Natural killer cell (primary cell): ENCODE measurements around the gene EFCAB5. TPM values are rescaled to one million over a fixed set of nuclear protein-coding genes. Genes with fewer than 3 reads are reported as not detected.

Source experiments
- ATAC-seq, 3 donors: fragments of 150-1000 bp in 2 of 3; fragments of 200-7000 bp in 1 of 3; cut with Tn5 transposase; 1 replicate in 1 of 3; 2 replicates in 2 of 3; pipeline ENCODE4 v1.10.0; 2021; ENCODE audit warnings: mild to moderate bottlenecking in 2 of 3, moderate library complexity in 2 of 3
- DNase-seq, 2 donors: peaks; one replicate each; pipeline versions ENCODE4 v3.0.0 to v3.0.0-alpha.2; 2013 to 2021; ENCODE audit warnings: mixed read lengths in 1 of 2
- H3K27ac ChIP-seq: one replicate; pipeline ENCODE4 v1.5.1; 2013; ENCODE audit warnings: mild to moderate bottlenecking, low read length
- H3K27me3 ChIP-seq: one replicate; pipeline ENCODE4 v1.6.1; 2013; ENCODE audit warnings: low read length; ENCODE audit not compliant: control insufficient read depth, insufficient read depth
- H3K36me3 ChIP-seq: one replicate; pipeline ENCODE4 v1.6.1; 2013; ENCODE audit warnings: low read length; ENCODE audit not compliant: control insufficient read depth, insufficient read depth
- H3K4me1 ChIP-seq: one replicate; pipeline ENCODE4 v1.6.1; 2013; ENCODE audit warnings: low read length; ENCODE audit not compliant: control insufficient read depth, insufficient read depth
- H3K4me3 ChIP-seq: one replicate; pipeline ENCODE4 v1.5.1; 2013; ENCODE audit warnings: low read length
- H3K9me3 ChIP-seq: one replicate; pipeline ENCODE4 v1.6.1; 2013; ENCODE audit warnings: low read length; ENCODE audit not compliant: control insufficient read depth, insufficient read depth
- H3K27ac Mint-ChIP-seq, 2 donors: one replicate each; pipeline ENCODE4 v1.8.0; 2022; ENCODE audit warnings: mild to moderate bottlenecking in 2 of 2, mixed read lengths in 2 of 2, moderate library complexity in 1 of 2
- H3K27me3 Mint-ChIP-seq, 2 donors: one replicate each; pipeline ENCODE4 v1.8.0; 2022; ENCODE audit warnings: low read depth in 2 of 2, mixed read lengths in 2 of 2
- H3K36me3 Mint-ChIP-seq: one replicate; pipeline ENCODE4 v1.8.0; 2022; ENCODE audit warnings: mixed read lengths
- H3K4me1 Mint-ChIP-seq, 2 donors: one replicate each; pipeline ENCODE4 v1.8.0; 2022; ENCODE audit warnings: mixed read lengths in 2 of 2
- H3K4me3 Mint-ChIP-seq: one replicate; pipeline ENCODE4 v1.8.0; 2022; ENCODE audit warnings: mild to moderate bottlenecking, moderate library complexity, mixed read lengths
- H3K9me3 Mint-ChIP-seq, 2 donors: one replicate each; pipeline ENCODE4 v1.8.0; 2022; ENCODE audit warnings: mixed read lengths in 2 of 2
- WGBS: methylation state at CpG from one replicate; pipeline ENCODE4 v1.1.7; 2013; ENCODE audit warnings: missing lambda C conversion rate; ENCODE audit not compliant: insufficient coverage; 5-methylcytosine and 5-hydroxymethylcytosine counted together
- intact Hi-C: fragments of 100-400 bp; cut with micrococcal nuclease; formaldehyde crosslinking; loops from one replicate; pipeline ENCODE4 v1.14.2; 2022
- total RNA-seq, 4 donors: library from RNA; stranded (reverse); fragments of 120-200 nt in 1 of 4; gene quantifications; one replicate each; pipeline versions ENCODE4 v1.2.3 to v1.2.4, GENCODE V29; 2013 to 2022
- TF ChIP-seq, protein P1 (sequence below): fragments of 200-600 bp; IDR thresholded peaks from one replicate; pipeline ENCODE4 v1.8.0; 2022; ENCODE audit warnings: antibody characterized with exemption

Gene EFCAB5
- total RNA-seq, 3 donors from 2014 or later (not counting 1 experiment from before 2014, with no cell fraction given): 0.56 to 1.9 (median 0.58) TPM

DNA sequence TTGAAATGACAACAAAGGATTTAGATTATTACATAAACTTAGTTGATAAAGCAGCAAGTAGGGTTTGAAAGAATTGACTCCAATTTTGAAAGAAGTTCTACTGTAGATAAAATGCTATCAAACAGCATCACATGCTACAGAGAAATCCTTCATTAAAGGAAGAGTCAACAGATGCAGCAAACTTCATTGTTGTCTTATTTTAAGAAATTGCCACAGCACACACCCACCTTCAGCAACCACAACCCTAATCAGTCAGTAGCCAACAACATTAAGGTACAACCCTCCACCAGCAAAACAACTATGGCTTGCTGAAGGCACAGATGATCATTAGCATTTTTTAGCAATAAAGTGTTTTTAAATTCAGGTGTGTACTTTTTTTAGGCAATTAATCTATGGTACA, 100.1 kb downstream of the EFCAB5 start:
- Histone ChIP-seq H3K4me3 (no peak overlapping the region), H3K27ac (no peak overlapping the region), H3K9me3 (no peaks in the 10 kb centered on the region), H3K27me3 (peaks cover 1% of the 10 kb centered on the region), H3K4me1 (no peaks in the 10 kb centered on the region), H3K36me3 (no peaks in the 10 kb centered on the region)
- intact Hi-C loops: no loop called here
- Mint-ChIP-seq H3K4me3 (no peak overlapping the region), H3K36me3 (no peaks in the 10 kb centered on the region), H3K4me1 (no peaks in the 10 kb centered on the region), H3K9me3 (no peaks in the 10 kb centered on the region), H3K27ac (no peak overlapping the region), H3K27me3 (peaks cover 10 to 25% of the 10 kb centered on the region in 2 donors)
- no peak for ATAC-seq
- TF ChIP-seq, protein P1, sequence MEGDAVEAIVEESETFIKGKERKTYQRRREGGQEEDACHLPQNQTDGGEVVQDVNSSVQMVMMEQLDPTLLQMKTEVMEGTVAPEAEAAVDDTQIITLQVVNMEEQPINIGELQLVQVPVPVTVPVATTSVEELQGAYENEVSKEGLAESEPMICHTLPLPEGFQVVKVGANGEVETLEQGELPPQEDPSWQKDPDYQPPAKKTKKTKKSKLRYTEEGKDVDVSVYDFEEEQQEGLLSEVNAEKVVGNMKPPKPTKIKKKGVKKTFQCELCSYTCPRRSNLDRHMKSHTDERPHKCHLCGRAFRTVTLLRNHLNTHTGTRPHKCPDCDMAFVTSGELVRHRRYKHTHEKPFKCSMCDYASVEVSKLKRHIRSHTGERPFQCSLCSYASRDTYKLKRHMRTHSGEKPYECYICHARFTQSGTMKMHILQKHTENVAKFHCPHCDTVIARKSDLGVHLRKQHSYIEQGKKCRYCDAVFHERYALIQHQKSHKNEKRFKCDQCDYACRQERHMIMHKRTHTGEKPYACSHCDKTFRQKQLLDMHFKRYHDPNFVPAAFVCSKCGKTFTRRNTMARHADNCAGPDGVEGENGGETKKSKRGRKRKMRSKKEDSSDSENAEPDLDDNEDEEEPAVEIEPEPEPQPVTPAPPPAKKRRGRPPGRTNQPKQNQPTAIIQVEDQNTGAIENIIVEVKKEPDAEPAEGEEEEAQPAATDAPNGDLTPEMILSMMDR: no peak
- no peak for DNase-seq

- DNase-seq: no peak
- Histone ChIP-seq H3K36me3 (no peaks in the 10 kb centered on the region), H3K4me3 (no peak overlapping the region), H3K27ac (no peak overlapping the region), H3K9me3 (peaks cover 13% of the 10 kb centered on the region), H3K27me3 (no peaks in the 10 kb centered on the region), H3K4me1 (no peaks in the 10 kb centered on the region)
- H3K4me1 Mint-ChIP-seq: no peaks in the 10 kb centered on the region
- H3K4me3 Mint-ChIP-seq: no peak overlapping the region
- H3K27me3 Mint-ChIP-seq: peaks cover 3 to 46% of the 10 kb centered on the region in 2 donors
- no peak for ATAC-seq
- intact Hi-C loops: no loop called here
- TF ChIP-seq, protein P1: no peak
- 76% methylated on average over 4 of the region's 4 CpGs for WGBS
- H3K36me3 Mint-ChIP-seq: peaks cover 25% of the 10 kb centered on the region
- H3K27ac Mint-ChIP-seq: no peak overlapping the region
- H3K9me3 Mint-ChIP-seq: peaks cover 12 to 15% of the 10 kb centered on the region in 2 donors
Measured at GRCh38 chr17:30062372-30062771, 120.9 kb downstream of the EFCAB5 start.

GRCh38 chr17:30064738-30065137, 123.3 kb downstream of the EFCAB5 start:
- intact Hi-C loops: no loop called here
- Histone ChIP-seq H3K36me3 (no peaks in the 10 kb centered on the region), H3K4me3 (no peak overlapping the region), H3K27ac (no peak overlapping the region), H3K27me3 (no peaks in the 10 kb centered on the region), H3K4me1 (no peaks in the 10 kb centered on the region), H3K9me3 (peaks cover 13% of the 10 kb centered on the region)
- Mint-ChIP-seq H3K9me3 (peaks cover 12 to 15% of the 10 kb centered on the region in 2 donors), H3K27ac (no peak overlapping the region), H3K4me1 (no peaks in the 10 kb centered on the region), H3K27me3 (peaks cover 10 to 53% of the 10 kb centered on the region in 2 donors), H3K36me3 (peaks cover 25% of the 10 kb centered on the region), H3K4me3 (no peak overlapping the region)
- no peak for ATAC-seq
- no peak for DNase-seq
- TF ChIP-seq, protein P1: no peak
- no CpG with 5 or more reads among the region's 1 CpG for WGBS

DNA sequence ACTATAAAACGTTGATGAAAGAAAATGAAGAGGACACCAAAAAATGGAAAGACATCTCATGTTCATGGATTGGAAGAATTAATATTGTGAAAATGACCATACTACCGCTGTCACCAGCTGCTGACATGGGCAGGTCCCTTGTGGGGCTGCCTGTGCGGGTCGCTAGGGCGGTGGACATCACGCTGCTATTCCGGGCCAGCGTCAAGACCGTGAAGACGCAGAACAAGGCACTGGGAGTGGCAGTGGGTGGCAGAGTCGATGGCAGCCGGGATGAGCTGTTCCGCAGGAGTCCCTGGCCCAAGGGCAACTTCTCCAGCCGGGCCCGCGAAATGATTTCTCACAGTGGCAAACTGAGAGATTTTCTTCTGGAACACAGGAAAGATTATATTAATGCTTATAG, 127.0 kb downstream of the EFCAB5 start:
- Histone ChIP-seq H3K27ac (no peak overlapping the region), H3K9me3 (peaks cover 8% of the 10 kb centered on the region), H3K4me1 (no peaks in the 10 kb centered on the region), H3K4me3 (no peak overlapping the region), H3K36me3 (no peaks in the 10 kb centered on the region), H3K27me3 (no peaks in the 10 kb centered on the region)
- TF ChIP-seq, protein P1: no peak
- no peaks in the 10 kb centered on the region for H3K4me1 Mint-ChIP-seq
- no peak overlapping the region for H3K27ac Mint-ChIP-seq
- intact Hi-C loops: no loop called here
- WGBS: 95% methylated on average over 16 of the region's 16 CpGs
- no peak overlapping the region for H3K4me3 Mint-ChIP-seq
- peaks cover 16 to 48% of the 10 kb centered on the region in 2 donors for H3K27me3 Mint-ChIP-seq
- DNase-seq (no peak), ATAC-seq (no peak)
- H3K9me3 Mint-ChIP-seq: peaks cover 12 to 15% of the 10 kb centered on the region in 2 donors
- peaks cover 25% of the 10 kb centered on the region for H3K36me3 Mint-ChIP-seq
